GM19023 (cell line): ENCODE measurements around the gene EHMT1.
"Not testable (repeated sequence)": the region's sequence is repeated elsewhere in the genome, so short reads cannot be mapped to it uniquely, and the experiment has no call there.

Experiments used
- ATAC-seq: cut with Tn5 transposase; IDR thresholded peaks from one replicate; pipeline ENCODE4 v1.9.1; 2021; ENCODE audit warnings: mild to moderate bottlenecking, moderate library complexity; ENCODE audit not compliant: unreplicated experiment

Gene EHMT1

GRCh38 chr9:137614631-137615386, 4.0 kb upstream of the EHMT1 start:
- ATAC-seq: no peak

GRCh38 chr9:137615387-137615871, 3.4 kb upstream of the EHMT1 start:
- ATAC-seq: no peak

- peak; percentile 22 for ATAC-seq
These were observed 639 bp downstream of the EHMT1 start for GRCh38 chr9:137619240-137620047.

- no peak for ATAC-seq
These were observed 1.2 kb downstream of the EHMT1 start for GRCh38 chr9:137620048-137620405.

DNA sequence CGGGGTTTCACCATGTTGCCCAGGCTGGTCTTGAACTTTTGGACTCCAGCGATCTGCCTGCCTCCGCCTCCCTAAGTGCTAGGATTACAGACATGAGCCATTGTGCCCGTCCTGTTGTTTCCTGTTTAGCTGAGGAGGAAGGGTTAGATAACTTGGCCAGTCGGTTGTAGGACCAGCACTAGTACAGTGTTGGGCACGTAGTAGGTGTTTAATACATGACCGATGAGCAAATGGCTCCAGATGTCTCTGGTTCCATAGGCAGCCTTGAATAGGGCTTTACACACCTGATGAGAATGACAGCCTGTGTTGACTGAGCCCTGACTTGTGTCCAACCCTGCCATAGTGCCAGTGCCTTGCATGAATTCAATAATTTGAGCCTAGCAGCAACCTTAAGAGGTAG, 1.8 kb downstream of the EHMT1 start:
- ATAC-seq: no peak

DNA sequence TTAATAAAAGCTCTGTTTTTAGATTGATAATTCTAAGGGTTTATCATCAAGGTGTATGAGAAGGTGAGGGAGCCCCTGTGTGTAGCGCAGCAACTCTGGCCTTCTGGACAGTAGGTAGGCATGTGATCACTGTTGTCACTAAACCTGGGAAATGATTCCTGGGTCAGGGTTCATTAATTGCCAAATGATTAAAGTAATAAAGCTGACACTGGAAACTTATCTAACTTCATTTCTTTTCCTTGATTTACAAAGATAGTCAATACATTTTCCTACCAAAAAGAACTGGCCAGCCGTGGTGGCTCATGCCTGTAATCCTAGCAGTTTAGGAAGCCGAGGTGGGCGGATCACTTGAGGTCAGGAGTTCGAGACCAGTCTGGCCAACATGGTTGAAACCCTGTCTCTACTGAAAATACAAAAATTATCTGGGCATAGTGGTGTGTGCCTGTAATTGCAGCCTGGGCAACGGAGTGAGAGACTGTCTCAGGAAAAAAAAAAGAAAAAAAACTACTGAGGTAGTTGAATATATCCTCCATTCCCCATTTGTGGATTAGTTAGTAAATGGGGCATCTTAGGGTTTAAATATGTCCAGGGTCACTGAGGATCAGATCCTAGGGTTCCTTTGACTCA, 2.4 kb downstream of the EHMT1 start:
- no peak for ATAC-seq

- ATAC-seq: not testable (repeated sequence)
These were observed 3.4 kb downstream of the EHMT1 start for GRCh38 chr9:137622211-137622610.

- ATAC-seq: no peak
These were observed 7.7 kb downstream of the EHMT1 start for GRCh38 chr9:137626464-137626863.

- ATAC-seq: not testable (repeated sequence)
These were observed 8.6 kb downstream of the EHMT1 start for GRCh38 chr9:137627406-137627805.

DNA sequence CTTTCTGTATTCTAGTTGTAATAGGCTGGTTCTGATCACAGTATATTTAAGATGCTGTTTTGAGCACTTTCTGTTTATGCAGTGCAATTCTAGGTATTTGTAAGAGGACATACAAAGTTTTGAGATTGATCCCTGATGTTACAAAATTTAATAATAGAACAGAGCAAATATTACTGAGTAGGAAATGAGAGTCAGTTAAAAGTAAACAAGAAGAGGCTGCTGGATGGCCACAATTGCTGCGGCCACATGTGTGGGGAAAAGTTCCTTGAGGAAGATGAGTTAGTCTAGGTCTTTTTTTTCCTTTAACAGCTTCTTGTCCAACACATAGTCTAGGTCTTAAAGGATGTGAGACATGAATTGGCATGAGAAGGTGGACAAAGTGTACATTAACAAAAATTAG, 11.3 kb downstream of the EHMT1 start:
- ATAC-seq: no peak

DNA sequence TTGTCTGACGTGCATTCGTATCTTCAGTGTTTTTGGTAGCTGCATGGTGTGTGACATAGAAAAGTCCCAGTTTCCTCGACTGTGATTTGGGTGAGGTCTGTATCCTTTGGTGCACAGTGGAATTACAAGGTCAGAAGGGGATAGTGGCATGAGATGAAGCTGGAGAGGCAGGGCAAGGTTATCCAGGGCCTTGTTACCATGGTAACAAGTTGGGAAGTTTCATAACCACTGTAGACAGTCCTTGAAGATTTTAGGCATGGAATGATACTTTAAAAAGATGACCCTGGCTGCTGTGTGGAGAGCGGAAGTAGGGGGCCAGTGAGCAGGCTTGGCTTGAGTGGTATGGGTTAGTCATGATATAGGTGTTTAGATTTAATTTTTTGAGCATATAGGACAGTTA, 11.9 kb downstream of the EHMT1 start:
- ATAC-seq: no peak

DNA sequence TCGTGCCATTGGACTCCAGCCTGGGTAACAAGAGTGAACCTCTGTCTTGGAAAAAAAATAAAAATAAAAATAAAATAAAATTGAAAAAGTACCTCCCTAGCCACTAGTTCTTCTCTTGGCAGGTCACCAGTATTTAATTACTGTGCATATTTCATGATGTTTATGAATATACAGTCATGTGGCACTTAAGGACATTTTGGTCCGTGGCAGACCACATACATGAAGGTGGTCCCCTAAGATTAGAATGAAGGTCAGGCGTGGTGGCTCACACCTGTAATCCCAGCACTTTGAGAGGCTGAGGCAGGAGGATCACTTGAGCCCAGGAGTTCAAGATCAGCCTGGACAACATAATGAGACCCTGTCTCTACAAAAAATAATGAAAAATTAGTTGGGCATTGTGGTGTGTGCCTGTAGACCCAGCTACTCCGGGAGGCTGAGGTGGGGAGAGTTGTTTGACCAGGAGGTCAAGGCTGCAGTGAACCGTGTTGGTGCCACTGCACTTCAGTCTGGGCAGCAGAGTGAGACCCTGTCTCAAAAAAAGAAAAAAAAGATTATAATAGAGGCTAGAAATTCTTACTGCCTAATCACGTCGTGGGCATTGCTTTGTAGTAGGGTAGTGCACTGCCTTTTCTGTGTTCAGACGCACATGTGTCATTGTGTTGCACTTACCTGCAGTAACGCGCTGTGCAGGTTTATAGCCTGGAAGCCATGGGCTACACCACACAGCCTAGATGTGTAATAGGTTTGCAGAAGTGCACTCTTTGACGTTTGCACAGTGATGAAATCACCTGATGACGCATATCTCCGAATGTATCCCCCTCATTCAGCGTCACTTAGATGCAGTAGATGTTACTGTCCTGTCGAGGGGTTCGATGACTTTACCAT, 12.8 kb downstream of the EHMT1 start:
- no peak for ATAC-seq

- ATAC-seq: no peak
These were observed 13.7 kb downstream of the EHMT1 start for GRCh38 chr9:137632230-137633161.

DNA sequence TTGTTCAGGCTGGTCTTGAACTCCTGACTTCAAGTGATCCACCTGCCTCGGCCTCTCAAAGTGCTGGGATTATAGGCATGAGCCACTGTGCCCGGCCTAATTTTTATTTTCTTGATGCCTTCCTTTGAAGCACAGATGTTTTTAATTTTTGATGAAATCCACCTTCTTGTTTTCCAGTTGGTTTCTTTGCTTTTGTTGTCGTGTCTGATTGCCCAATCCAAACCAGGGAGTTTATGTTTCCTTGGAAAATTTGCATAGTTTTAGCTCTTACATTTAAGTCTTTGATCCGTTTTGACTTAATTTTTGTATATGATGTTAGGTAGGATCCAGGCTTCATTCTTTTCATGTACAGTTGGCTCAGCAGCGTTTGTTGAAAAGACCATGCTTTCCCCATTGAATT, 15.2 kb downstream of the EHMT1 start:
- ATAC-seq: no peak

DNA sequence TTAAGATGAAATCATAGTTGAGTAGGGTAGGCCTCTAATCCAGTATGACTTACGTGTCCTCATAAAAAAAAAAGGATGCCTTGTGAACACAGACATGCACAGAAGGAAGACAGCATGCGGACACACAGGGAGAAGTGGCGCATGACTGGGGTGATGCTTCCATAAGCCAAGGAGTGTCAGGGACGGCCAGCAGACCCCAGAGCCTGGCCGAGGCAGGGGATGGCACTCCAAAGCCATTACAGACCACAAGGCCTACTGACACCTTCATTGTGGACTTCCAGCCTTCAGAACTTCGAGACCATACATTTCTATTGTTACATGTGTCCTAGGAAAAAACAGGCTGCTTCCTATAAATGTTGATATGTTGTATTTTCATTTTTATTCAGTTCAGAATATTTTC, 19.9 kb downstream of the EHMT1 start:
- no peak for ATAC-seq

DNA sequence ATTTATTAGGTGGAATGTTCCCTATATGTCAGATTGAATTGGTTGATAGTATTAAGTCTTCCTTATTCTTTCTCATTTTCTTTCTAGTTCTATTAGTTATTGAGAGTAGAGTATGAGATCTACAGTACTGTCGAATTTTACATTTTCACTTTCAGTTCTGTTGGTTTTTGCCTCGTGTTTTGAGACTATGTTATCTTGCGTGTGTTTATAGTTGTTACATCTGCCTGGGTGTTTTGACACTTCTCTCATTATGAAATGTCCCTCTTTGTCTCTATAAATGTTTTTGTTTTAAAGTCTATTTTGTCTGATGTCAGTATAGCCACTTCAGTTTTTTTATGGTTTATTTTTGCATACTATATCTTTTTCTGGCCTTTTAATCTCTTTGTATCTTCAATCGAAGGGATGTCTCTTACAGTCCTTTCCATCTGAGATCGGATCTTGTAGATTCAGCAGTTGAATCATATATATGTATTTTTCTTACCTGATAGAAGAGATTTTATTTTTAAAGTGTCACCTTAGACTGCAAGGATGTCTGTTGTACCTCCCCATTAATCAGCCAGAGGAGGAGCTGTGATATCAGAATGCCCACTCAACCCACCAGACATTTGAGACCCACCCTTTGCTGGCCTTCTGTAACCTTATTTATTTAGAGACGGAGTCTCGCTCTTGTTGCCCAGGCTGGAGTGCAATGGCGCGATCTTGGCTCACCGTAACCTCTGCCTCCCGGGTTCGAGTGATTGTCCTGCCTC, 20.7 kb downstream of the EHMT1 start:
- no peak for ATAC-seq

- ATAC-seq: no peak
These were observed 22.1 kb downstream of the EHMT1 start for GRCh38 chr9:137640862-137641261.

DNA sequence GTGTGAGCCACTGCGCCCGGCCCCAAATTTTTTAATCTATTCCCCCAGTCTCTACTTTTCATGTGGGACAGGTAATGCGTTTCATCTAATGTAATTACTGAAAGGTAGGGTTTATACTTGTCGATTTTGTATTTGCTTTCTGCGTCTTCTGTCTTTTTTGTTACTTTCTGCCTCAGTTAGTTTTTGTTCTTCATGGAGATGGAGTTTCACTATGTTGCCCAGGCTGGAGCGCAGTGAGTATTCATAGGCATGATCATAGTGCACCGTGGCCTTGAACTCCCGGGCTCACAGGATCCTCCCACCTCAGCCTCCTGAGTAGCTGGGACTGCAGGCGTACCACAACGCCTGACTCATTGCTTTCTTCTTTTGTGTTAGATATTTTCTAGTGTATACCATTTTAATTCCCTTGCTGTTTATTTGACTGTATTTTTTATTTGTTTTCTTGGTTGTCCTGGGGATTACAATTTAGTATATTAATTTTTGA, 23.4 kb downstream of the EHMT1 start:
- no peak for ATAC-seq

DNA sequence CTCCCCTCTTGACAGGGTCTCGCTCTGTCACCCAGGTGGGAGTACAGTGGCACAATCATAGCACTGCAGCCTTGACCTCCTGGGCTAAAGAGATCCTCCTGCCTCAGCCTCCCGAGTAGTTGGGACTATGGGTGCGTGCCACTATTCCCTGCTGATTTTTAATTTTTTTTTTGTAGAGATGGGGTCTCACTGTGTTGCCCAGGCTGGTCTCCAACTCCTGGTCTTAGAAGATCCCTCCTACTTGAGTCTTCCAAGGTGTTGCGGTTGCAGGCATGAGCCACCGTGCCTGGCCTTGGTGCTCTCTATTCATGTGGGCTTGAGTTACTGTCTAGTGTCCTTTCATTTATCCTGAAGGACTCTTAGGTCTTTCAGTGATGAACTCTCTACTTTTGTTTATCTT, 24.1 kb downstream of the EHMT1 start:
- ATAC-seq: no peak
